GM12873 (cell line): ENCODE results near the gene LPP.

ENCODE experiments used
- CTCF ChIP-seq: IDR thresholded peaks from 2 replicates; pipeline ENCODE4 v1.5.1; 2012; ENCODE audit warnings: low read depth, mild to moderate bottlenecking, moderate library complexity, low read length, control low read depth; ENCODE audit not compliant: insufficient read depth; ENCODE audit errors: missing control alignments

Gene LPP

GRCh38 chr3:188352196-188352927 is 198.4 kb downstream of the LPP start:
- no peak for TF ChIP-seq CTCF

- no peak for TF ChIP-seq CTCF
Observed at GRCh38 chr3:188353426-188353825, 199.5 kb downstream of the LPP start.

- TF ChIP-seq CTCF: no peak
Observed at GRCh38 chr3:188358787-188359493, 205.0 kb downstream of the LPP start.

GRCh38 chr3:188360364-188360881 is 206.5 kb downstream of the LPP start:
- no peak for TF ChIP-seq CTCF

- no peak for TF ChIP-seq CTCF
Observed at GRCh38 chr3:188361888-188362287, 207.9 kb downstream of the LPP start.

- no peak for TF ChIP-seq CTCF
Observed at GRCh38 chr3:188362405-188362831, 208.5 kb downstream of the LPP start.

- TF ChIP-seq CTCF: no peak
Observed at GRCh38 chr3:188365184-188365583, 211.2 kb downstream of the LPP start.
